Astrocyte of the cerebellum (primary cell): ENCODE results near the gene MGLL.

ENCODE experiments used
- DNase-seq: peaks from one replicate; pipeline ENCODE4 v3.0.0-alpha.2; 2011; ENCODE audit warnings: low read depth
- H3K4me3 ChIP-seq: 2 replicates; pipeline ENCODE4 v1.5.1; 2011; ENCODE audit warnings: mild to moderate bottlenecking, low read depth, low read length, moderate library complexity
- CTCF ChIP-seq: IDR thresholded peaks from 2 replicates; pipeline ENCODE4 v1.5.1; 2012; ENCODE audit warnings: low read length, low read depth, moderate library complexity, mild to moderate bottlenecking; ENCODE audit errors: missing control alignments
- in situ Hi-C: cut with HindIII; loops from 2 replicates; pipeline ENCODE4 v1.10.0; 2017; ENCODE audit warnings: low sequenced_read_pairs

MGLL gene

DNA sequence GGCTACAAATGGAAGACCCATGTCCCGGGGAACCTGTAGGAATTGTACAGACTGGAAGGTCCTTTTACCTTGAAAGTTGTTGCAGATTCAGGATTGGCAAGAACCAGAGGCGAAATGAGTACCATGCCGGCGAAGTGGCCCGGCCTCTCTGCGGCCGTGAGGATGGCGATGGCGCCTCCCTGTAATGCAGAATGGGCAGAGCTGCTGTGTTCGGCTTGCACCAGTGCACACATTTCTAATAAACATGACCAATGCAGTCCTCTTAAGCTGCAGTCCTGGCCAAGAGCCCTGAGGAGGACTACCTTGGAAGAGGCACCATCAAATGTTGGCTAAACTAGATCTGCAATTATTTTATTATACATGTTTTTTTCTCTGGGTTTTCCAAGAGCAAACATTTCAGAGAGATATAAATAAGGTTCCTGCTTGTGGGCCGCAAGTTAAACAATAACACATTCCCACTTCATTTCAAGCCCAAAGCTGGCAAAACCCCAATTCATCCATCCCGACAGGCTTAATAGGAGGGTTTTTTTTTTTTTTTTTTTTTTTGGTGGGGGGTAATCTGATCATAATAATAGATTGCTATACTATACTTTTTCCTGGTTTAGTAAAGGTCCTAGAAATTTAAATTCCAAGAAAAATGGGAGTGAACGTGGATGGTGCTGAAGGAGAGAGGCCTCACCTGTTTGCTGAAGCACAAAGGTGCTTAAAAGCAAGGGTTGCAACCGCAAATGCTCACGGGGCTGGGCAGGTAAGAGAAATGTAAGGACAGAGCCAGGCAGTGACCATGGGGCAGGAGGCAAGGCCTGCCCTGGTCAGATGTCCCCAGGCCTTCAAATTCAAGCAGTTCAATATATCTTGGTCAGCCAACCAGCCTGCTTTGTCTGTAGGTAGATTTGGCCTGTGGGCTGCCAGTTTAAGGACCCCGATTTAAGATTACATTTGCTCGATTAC is 101.1 kb downstream of the MGLL start:
- in situ Hi-C loops: no loop called here
- TF ChIP-seq CTCF: no peak
- DNase-seq: no peak
- H3K4me3 ChIP-seq: no peak overlapping the region

DNA sequence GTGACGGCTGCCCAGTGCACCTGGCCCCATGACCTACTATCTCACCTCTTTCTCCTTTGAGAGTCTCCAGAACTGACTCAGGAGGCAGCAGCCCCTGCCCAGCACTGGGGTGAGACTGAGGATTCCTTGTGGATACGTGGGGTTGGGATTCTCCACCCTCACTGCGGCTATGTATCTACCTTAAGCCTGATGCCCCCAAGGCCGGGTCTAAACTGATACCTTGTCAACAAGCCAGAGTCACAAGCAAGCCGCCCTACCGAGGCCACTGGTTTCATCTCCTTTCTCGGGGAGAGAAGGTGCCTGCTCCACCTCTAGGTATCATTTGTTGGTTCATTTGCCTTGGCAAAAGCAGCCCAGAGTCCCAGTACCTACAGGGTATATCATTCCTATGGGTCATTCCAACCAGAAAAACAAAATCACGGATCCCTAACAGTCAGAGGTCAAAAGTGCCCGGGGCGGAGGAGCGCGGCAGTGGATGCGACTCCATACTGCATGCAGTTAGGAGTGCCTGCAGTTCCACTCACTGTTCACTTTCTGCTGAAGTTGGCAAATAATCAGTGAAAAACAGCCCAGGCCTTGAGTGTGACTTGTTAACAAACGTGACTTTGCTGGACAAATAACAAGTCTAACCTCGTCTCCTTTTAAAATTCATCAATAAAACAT is 102.0 kb downstream of the MGLL start:
- no peak for DNase-seq
- no peak for TF ChIP-seq CTCF
- no peak overlapping the region for H3K4me3 ChIP-seq
- in situ Hi-C loops: no loop called here

DNA sequence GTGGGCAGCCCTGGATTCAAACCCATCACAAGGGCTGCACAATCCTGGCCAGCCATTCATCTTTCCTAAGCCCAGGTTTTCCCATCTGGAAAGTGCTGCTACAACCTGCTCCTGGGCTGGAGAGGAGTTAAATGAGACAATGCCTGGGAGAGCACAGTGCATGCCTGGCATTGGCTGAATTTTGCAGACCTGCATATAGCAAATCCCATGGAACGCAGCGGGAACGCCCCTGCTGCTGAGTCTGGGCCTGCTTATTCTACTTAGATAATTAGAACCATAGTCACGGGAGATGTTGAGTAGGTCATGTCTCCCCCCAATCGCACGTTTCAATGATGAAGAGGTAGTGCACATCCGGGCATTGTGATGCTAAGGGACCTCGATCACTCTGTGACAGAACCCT is 102.9 kb downstream of the MGLL start:
- no peak for TF ChIP-seq CTCF
- no peak for DNase-seq
- in situ Hi-C loops: no loop called here
- no peak overlapping the region for H3K4me3 ChIP-seq

DNA sequence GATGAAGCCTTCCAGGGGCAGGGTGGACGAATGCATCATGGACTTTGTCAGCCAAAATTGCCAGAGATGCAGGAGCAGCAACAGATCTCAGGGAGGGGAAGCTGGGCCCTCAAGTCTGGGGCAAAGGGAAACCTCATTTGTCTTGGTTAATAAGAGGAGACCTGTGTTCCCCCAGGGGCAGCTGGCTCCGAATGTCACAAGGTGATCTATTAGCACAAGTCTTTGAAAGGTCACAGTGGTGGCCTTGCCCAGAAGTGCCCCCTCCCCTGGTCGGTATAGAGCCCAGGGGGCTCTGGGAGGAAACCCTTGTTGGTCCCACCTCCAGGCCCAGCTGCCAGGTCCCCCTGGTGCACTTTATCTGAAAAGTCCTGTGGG is 103.4 kb downstream of the MGLL start:
- TF ChIP-seq CTCF: no peak
- no peak overlapping the region for H3K4me3 ChIP-seq
- no peak for DNase-seq
- in situ Hi-C loops: no loop called here

GRCh38 chr3:127718245-127718915 is 103.9 kb downstream of the MGLL start:
- H3K4me3 ChIP-seq: no peak overlapping the region
- peak; percentile 27 for TF ChIP-seq CTCF
- DNase-seq: no peak
- in situ Hi-C loops: no loop called here
